ENCODE measurements around the gene C16orf89.

GRCh38 chr16:5056352-5056751 is 9.4 kb downstream of the C16orf89 start:
- TF ChIP-seq EZH2 (IDR thresholded peaks at IDR 0.05): no peak
- TF ChIP-seq POLR2AphosphoS5 (IDR thresholded peaks at IDR 0.05; ENCODE audit: borderline replicate concordance, low read depth, low read length): no peak
